ENCODE data around the gene ZGLP1. TPM values are rescaled to one million over a fixed set of nuclear protein-coding genes. Genes with fewer than 3 reads are reported as not detected.

ZGLP1 gene
- total and polyA plus RNA-seq, 2 of the 13 experiments (the other 11 are each of a cell fraction or from before 2014, with no cell fraction given), result 2.4 to 3.0 TPM

- TF ChIP-seq PAXIP1 (CRISPR knock-in tag; conservative IDR thresholded peaks at IDR 0.05), result peak; percentile 63
- TF ChIP-seq PREB (CRISPR knock-in tag; IDR thresholded peaks at IDR 0.05), result no peak
- no peak for TF ChIP-seq REST (IDR thresholded peaks at IDR 0.05; ENCODE audit: borderline replicate concordance in 1 of 2, low read depth in 1 of 2, low read length in 2 of 2)
- no peak for TF ChIP-seq SIN3B (IDR thresholded peaks at IDR 0.05; ENCODE audit: low read length)
- 0 out of 2 replicates have a peak, but pooled peaks have one; percentile 22 for TF ChIP-seq ZNF280D (CRISPR knock-in tag; IDR thresholded peaks at IDR 0.05)
- TF ChIP-seq GTF3A (CRISPR knock-in tag; conservative IDR thresholded peaks at IDR 0.05), result no peak
- TF ChIP-seq ZNF770 (CRISPR knock-in tag; IDR thresholded peaks at IDR 0.05), result peak; percentile 51; the same call in 1 of the 2 replicates
- TF ChIP-seq ZNF468 (CRISPR knock-in tag; IDR thresholded peaks at IDR 0.05), result 0 out of 2 replicates have a peak, but pooled peaks have one; percentile 46
- TF ChIP-seq ZNF672 (CRISPR knock-in tag; IDR thresholded peaks at IDR 0.05), result no peak
- no peak for TF ChIP-seq SRY (CRISPR knock-in tag; IDR thresholded peaks at IDR 0.05)
- TF ChIP-seq ARNTL (CRISPR knock-in tag; IDR thresholded peaks at IDR 0.05), result no peak; the same call in 1 of the 2 replicates
- peak; percentile 38; the same call in 1 of the 2 replicates for TF ChIP-seq ELF1 (CRISPR knock-in tag; IDR thresholded peaks at IDR 0.05)
- no peak for TF ChIP-seq SRF (IDR thresholded peaks at IDR 0.05; ENCODE audit: low read depth, low read length)
- TF ChIP-seq SALL1 (CRISPR knock-in tag; IDR thresholded peaks at IDR 0.05), result peak; percentile 42; the same call in 1 of the 2 replicates
Observed at GRCh38 chr19:10332158-10332964, 22.7 kb upstream of the ZGLP1 start (continued).

Measured in HepG2 (cell line).